ENCODE results near the gene SCN2A. TPM values are rescaled to one million over a fixed set of nuclear protein-coding genes. Genes with fewer than 3 reads are reported as not detected.

Gene SCN2A
- total and polyA plus RNA-seq, 10 of the 15 experiments (the other 5 are each of a cell fraction or from before 2014, with no cell fraction given): 0.01 TPM; not detected in 8

- TF ChIP-seq MEF2B (IDR thresholded peaks at IDR 0.05; ENCODE audit: partially characterized antibody, poor library complexity, severe bottlenecking) (no peak), PKNOX1 (IDR thresholded peaks at IDR 0.05) (no peak), BMI1 (IDR thresholded peaks at IDR 0.05; ENCODE audit: borderline replicate concordance) (no peak), RAD21 (IDR thresholded peaks at IDR 0.05; ENCODE audit: insufficient read depth, low read depth, low read length) (peak; percentile 83), IKZF2 (IDR thresholded peaks at IDR 0.05) (no peak), NR2C1 (IDR thresholded peaks at IDR 0.05) (no peak), ZBTB11 (CRISPR knock-in tag; IDR thresholded peaks at IDR 0.05) (no peak), SREBF2 (IDR thresholded peaks at IDR 0.05; ENCODE audit: low read length) (no peak), CREB1 (IDR thresholded peaks at IDR 0.05; ENCODE audit: low read depth) (no peak), HCFC1 (IDR thresholded peaks at IDR 0.05; ENCODE audit: low read length) (no peak), PAX5 (IDR thresholded peaks at IDR 0.05; ENCODE audit: borderline replicate concordance, low read depth, low read length) (no peak), NFYB (IDR thresholded peaks at IDR 0.05; ENCODE audit: insufficient read depth, low read depth, low read length) (no peak), FOXM1 (IDR thresholded peaks at IDR 0.05; ENCODE audit: low read depth, low read length) (0 out of 2 replicates have a peak, but pooled peaks have one; percentile 25), YY1 (IDR thresholded peaks at IDR 0.05; ENCODE audit: low read depth, low read length) (0 out of 2 replicates have a peak, but pooled peaks have one; percentile 22), ZNF687 (IDR thresholded peaks at IDR 0.05) (no peak), ZNF592 (IDR thresholded peaks at IDR 0.05) (no peak)
These were observed 35.3 kb upstream of the SCN2A start, which contains the start of gene SCN3A (continued) for GRCh38 chr2:165203689-165204559.
